NOMO-1 treated with dmso at 0.1 percent for 144 hours (cell line): Measurements from ENCODE around the gene GNB2.
A peak's percentile ranks its signal among the peaks of the same experiment; 100 is the strongest.

ENCODE experiments used
- DNase-seq: peaks from one replicate; lab custom pipeline; 2025; ENCODE audit not compliant: unreplicated experiment; lab: John Stamatoyannopoulos, UW

GNB2 gene

GRCh38 chr7:100673302-100673941 is at the start of gene GNB2:
Gene GNB2 (plus strand): TSS chr7:100673740. CDS start chr7:100676266, 2,526 bp downstream.
- peak; percentile 99 for DNase-seq

GRCh38 chr7:100623951-100624824 is 49.4 kb upstream of the GNB2 start:
- no peak for DNase-seq

DNA sequence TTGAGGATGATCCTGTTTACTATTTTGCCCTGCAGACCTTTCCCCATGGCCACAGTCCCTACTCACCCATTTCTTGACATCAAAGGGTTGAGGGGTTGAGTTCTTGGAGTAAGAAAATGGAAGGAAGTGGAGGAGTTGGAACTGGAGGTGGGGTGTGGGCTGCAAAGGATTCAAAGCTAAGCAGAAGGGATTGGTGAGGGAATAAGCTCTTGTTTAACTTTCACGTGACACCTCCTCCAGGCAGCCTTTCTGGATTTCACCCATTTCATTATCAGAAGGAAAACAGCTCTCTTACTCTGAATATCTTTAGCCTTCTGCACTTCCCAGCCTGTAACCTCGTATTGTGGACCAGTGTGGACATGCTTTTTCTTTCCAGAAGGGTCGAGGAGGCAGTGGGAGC is 47.5 kb upstream of the GNB2 start:
- no peak for DNase-seq

DNA sequence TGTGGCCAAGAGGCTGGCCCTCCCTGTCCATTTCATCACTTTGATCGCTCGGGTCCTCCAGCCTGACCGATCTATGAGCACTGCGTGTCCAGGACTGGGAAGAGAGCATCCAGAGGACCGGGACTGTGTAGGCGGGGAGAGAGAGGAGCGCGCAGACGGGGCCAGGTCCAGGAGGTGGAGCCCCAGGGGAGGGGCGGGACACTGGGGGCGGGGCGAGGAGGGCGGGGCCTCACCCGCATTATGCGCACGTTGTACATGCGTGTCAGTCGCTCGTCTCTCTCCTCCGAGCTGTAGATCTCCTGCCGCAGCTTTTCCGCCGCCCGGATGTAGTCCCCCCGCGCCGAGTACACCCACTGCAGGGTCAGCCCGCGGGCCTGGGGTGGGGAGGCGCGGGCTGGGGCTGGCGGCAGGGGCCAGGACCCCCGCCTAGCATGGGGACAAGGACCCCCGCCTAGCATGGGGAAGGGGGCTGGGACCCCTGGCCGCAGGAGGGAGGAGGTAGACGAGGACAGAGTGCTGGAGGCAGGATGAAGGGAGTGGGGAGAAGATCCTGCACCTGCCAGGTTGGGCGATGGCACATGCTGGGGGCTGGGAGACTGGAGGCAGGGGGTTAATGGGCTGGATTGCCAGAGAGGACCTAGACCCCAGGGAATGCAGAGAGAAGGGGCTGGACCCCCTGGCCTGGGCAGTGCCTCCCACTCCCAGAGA is 46.9 kb upstream of the GNB2 start:
- no peak for DNase-seq

DNA sequence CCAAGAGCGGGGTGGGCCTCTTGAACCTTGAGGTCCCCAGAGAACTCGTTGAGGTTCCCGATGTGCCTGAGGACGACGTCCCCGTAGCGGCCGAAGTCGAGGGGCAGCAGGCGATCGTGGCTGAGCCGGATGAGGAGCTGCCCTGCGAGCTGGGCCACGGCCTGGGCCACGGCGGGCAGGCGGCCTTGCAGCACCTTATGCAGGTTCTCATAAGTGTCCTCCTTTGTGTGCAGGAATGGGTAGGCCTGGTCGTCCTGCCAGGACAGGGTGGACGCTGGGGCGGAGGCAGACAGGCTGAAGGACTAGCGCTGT is 46.3 kb upstream of the GNB2 start:
- DNase-seq: no peak

DNA sequence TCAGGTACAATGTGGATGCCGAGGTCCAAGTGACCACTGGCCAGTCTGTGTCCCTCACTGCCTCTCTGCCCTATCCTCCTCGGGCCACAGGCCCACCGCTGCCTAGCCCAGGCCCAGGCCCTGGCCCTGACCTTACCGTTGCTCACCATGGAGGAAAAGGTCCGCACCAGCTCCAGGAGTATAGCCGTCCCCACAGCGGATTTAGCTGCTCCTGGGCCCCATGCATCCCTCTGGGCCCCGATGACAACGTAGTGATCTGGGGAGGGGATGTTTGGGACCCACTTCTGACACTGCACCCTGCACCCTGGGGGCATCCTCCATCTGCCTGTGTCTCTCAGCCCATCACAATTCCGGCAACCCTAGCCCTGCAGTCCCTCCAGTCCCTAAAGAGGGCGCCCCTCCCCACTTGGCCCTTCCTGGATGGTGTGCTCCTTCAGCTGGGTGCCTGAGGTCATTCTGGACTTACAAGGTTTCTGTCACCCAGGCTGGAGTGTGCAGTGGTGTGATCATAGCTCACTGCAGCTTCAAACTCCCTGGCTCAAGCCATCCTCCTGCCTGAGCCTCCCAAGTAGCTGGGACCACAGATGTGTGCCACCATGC is 44.3 kb upstream of the GNB2 start:
- peak; percentile 23 for DNase-seq

DNA sequence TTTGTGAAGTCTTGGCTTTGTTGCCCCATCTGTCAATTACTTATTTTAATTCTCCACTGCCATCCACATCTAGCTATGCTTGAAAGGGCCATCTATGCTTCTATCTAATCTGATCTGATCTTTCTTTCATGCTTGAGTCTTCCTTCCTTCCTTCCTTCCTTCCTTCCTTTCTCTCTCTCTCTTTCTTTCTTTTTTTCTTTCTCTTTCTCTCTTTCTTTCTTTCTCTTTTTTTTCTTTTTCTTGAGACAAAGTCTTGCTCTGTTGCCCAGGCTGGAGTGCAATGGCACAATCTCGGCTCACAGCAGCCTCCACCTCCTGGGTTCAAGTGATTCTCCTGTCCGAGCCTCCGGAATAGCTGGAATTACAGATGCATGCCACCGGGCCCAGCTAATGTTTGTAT is 43.5 kb upstream of the GNB2 start:
- no peak for DNase-seq

DNA sequence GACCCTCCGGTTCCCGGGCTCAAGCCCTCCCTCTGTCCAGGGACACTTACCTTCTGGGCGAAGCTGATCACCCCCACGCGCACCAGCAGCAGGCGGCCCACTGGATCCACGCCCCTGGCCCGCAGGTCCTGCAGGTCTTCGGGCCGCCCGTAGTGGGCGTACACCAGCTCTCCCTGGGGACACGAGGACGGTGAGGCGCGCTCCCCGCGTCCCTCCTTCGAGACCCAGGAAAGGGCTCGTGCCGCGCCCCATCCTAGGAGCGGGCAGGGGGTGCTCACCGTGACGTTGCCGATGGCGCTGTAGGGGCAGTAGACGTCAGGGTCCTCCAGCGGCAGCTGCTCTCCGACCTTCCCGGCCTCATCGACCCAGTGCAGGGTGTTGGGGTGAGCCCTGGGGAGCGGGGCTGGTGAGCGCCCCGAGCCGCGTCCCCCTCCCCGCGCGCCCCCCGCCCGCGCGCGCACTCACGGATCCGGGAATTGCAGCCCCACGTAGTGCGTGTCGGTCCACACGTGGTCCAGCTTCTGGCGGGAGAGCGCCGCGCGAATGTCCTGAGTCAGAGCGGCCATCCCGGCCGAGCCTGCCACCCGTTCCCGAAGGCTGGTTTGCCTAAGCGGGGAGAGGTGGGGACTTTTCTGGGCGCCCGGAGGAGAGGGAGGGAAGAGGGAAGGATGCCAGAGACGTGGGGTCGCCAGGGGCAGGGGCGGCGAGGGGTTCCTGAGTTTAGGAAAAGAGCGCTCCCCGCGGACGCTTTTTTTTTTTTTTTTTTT is 40.4 kb upstream of the GNB2 start:
- peak; percentile 48 for DNase-seq

- DNase-seq: no peak
These were observed 33.5 kb upstream of the GNB2 start for GRCh38 chr7:100639995-100640516.

DNA sequence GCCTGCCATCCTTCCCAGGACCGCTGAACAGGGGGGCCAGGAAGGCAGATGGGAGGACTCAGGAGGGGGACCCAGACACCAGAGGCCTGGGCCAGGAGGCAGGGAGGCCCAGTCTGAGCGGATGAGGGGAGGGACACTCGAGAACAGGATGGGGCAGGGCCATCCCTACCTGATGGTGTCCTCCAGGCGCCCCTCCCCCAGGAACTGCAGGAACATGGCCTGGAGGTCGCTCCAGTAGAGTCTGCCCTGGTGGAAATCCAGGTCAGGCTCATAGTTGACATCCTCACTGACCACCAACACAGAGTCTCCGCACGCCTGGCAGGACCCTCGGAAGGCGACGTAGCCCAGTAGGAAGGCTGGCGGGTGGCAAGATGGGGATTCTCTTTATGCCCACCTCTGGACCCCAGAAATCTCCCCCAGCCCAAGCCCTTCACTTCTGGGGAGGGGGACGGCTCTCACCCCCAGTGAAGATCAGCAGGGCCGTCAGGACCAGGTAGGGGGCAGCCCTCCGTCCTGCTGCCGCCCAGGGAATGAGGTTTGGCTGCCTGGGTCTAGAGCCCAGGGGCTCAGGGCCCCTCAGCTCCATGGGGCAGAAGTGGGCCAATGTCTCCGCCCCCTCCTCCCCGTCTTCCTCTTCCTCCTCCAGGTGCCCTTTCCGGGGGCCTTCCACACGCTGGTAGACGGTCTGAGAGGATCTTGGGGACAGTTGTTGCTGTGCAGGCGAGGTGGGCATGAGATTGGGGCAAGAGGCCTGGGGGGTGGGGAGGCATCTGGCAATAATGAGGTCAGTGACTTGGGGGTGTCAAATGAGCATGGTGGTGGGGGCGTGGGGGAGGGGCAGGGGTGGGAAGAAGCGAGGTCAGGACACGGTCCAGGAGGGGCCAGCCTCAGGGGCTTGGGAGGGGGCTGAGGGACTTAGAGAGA is 32.8 kb upstream of the GNB2 start:
- DNase-seq: no peak

DNA sequence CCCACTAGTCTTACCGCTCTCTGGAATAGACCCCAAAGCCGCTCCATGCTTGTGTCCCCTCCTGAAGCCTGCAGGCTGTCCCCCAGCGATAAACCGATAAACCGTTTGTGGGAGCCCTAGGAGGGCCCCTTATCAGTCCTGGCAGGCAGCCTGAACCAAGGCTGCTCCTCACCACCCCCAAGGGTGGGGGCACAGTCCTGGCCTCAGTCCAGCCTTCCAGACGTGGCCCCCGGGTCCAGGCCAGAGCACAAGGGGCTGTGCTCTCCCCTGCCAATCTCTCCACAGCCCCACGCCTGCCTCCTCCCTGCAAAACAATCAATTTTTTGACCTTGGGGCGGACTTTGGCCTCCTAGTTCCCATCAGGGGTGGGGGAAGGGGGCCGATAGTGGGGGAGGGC is 32.1 kb upstream of the GNB2 start, which contains the start of gene TFR2:
TSS of gene TFR2 (minus strand) at position 90 of the 397 bp plus-strand sequence. CDS start at position 47, 43 bp downstream.
- DNase-seq: no peak

- DNase-seq: no peak
These were observed 31.5 kb upstream of the GNB2 start for GRCh38 chr7:100641860-100642533.

DNA sequence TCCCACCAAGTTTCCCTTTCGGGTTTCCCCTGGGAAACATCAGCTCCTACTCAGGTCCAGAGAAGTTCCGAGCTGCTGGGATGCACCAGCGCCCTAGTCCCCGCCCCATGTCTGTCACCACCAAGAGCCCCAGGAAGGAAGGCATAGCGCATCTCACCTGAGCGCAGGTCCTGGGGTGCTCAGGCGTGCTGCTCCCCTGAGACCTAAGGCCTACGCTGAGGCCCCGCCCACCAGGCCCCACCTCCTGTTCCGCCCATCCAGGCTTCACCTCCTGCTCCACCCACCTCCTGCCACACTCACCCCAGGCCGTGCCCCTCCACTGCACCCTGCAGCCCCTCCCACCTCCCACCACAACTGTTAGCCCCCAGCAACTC is 31.0 kb upstream of the GNB2 start:
- no peak for DNase-seq

DNA sequence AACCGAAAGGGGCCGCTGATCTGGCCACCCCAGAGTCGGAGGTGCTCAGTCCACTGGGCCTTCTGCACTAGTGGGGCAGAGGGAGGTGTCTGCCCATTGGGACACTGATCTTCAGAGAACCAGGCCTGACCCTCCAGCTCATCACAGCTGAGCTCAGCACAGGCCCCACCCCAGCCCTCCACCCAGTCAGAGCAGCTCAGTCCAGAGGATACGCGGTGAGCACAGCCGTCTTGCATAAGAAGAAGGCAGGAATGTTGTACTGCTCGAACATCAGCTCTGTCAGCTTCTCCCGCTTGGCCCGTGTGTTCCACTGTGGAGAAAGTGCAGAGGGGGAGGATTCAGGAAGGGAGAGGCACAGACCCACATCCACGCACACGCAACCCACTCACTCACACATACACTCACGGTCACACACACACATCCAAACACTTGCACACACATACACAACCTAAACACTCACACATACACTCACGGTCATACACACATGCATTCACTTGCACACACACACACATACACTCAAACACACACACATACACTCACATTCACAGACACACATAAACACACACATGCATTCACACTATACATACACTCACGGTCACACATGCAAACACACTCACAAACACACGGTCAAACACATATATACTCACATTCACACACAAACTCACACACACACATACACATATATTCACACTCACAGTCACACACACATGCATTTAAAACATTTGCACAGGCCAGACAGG is 23.5 kb upstream of the GNB2 start:
- DNase-seq: no peak

GRCh38 chr7:100654908-100655831 is 18.4 kb upstream of the GNB2 start:
- no peak for DNase-seq

GRCh38 chr7:100655908-100656674 is 17.4 kb upstream of the GNB2 start, which contains the start of gene ACTL6B:
Gene ACTL6B (minus strand): TSS chr7:100656448. CDS start chr7:100656354, 94 bp downstream.
- DNase-seq: no peak
